G401 (cell line): ENCODE results near the gene ST3GAL3. TPM values are rescaled to one million over a fixed set of nuclear protein-coding genes. Genes with fewer than 3 reads are reported as not detected.

Experiments used
- DNase-seq: peaks from one replicate; pipeline ENCODE4 v3.0.0-alpha.2; 2015; ENCODE audit warnings: low spot score
- in situ Hi-C: cut with HindIII; loops from 2 replicates; pipeline ENCODE4 v1.10.0; 2016; ENCODE audit warnings: low sequenced_read_pairs, mixed read lengths
- total RNA-seq: library from RNA; depleted of rRNA; stranded (reverse); fragments of >200 nt; shearing (Covaris generic); gene quantifications from 2 replicates; pipeline ENCODE4 v1.2.3, GENCODE V29; 2014

ST3GAL3 gene
- total RNA-seq, 1 experiment from 2014 or later = 15.7 TPM

- DNase-seq = no peak
- in situ Hi-C loops = no loop called here
Measured at GRCh38 chr1:43834280-43835081, 127.1 kb downstream of the ST3GAL3 start.

GRCh38 chr1:43835082-43836021 is 128.0 kb downstream of the ST3GAL3 start:
- peak; percentile 6 for DNase-seq
- in situ Hi-C loops = no loop called here

GRCh38 chr1:43836267-43836951 is 129.1 kb downstream of the ST3GAL3 start:
- in situ Hi-C loops = no loop called here
- peak; percentile 27 for DNase-seq

- in situ Hi-C loops = no loop called here
- DNase-seq = no peak
Measured at GRCh38 chr1:43839056-43839455, 131.7 kb downstream of the ST3GAL3 start.

- in situ Hi-C loops = no loop called here
- DNase-seq = no peak
Measured at GRCh38 chr1:43841321-43842174, 134.2 kb downstream of the ST3GAL3 start.

GRCh38 chr1:43842175-43842498 is 134.8 kb downstream of the ST3GAL3 start:
- no peak for DNase-seq
- in situ Hi-C loops = no loop called here

GRCh38 chr1:43843684-43844083 is 136.3 kb downstream of the ST3GAL3 start:
- DNase-seq = no peak
- in situ Hi-C loops = no loop called here

- DNase-seq = no peak
- in situ Hi-C loops = no loop called here
Measured at GRCh38 chr1:43844114-43844513, 136.8 kb downstream of the ST3GAL3 start.

- in situ Hi-C loops = no loop called here
- no peak for DNase-seq
Measured at GRCh38 chr1:43847290-43847689, 140.0 kb downstream of the ST3GAL3 start.

- in situ Hi-C loops = no loop called here
Measured at GRCh38 chr1:43847882-43848281, 140.5 kb downstream of the ST3GAL3 start.

GRCh38 chr1:43849670-43850069 is 142.3 kb downstream of the ST3GAL3 start:
- DNase-seq = no peak
- in situ Hi-C loops = no loop called here

More at GRCh38 chr1:43847882-43848281, 140.5 kb downstream of the ST3GAL3 start:
- no peak for DNase-seq

GRCh38 chr1:43850591-43851233 is 143.4 kb downstream of the ST3GAL3 start:
- in situ Hi-C loops = no loop called here
- no peak for DNase-seq

GRCh38 chr1:43851561-43852338 is 144.4 kb downstream of the ST3GAL3 start:
- in situ Hi-C loops = no loop called here

GRCh38 chr1:43853161-43853921 is 146.0 kb downstream of the ST3GAL3 start:
- DNase-seq = no peak
- in situ Hi-C loops = no loop called here

More at GRCh38 chr1:43851561-43852338, 144.4 kb downstream of the ST3GAL3 start:
- DNase-seq = no peak

- in situ Hi-C loops = no loop called here
- no peak for DNase-seq
Measured at GRCh38 chr1:43854473-43854872, 147.1 kb downstream of the ST3GAL3 start.

GRCh38 chr1:43856188-43856587 is 148.9 kb downstream of the ST3GAL3 start:
- in situ Hi-C loops = no loop called here
- DNase-seq = no peak

- no peak for DNase-seq
- in situ Hi-C loops = no loop called here
Measured at GRCh38 chr1:43857163-43857562, 149.8 kb downstream of the ST3GAL3 start.
